GM23338 (cell line): ENCODE results near the gene MPP7. TPM values are rescaled to one million over a fixed set of nuclear protein-coding genes. Genes with fewer than 3 reads are reported as not detected.

Source experiments
- ATAC-seq: fragments of 200-7000 bp; cut with Tn5 transposase; 3 replicates; pipeline ENCODE4 v1.9.1; 2020
- DNase-seq: peaks from one replicate; pipeline ENCODE4 v3.0.0-alpha.2; 2015; ENCODE audit warnings: low spot score
- H2AFZ ChIP-seq: fragments of 200-600 bp; sonication (generic); 2 replicates; pipeline ENCODE4 v1.8.0; 2016; ENCODE audit warnings: antibody characterized with exemption, mild to moderate bottlenecking, moderate library complexity
- H3F3A ChIP-seq: fragments of 200-600 bp; sonication (generic); replicated peaks from 2 replicates; pipeline ENCODE4 v1.8.0; 2017; ENCODE audit warnings: antibody characterized with exemption, mixed run types, low read depth
- H3K27ac ChIP-seq: fragments of 200-600 bp; sonication (generic); 2 replicates; pipeline ENCODE4 v1.6.1; 2016; ENCODE audit warnings: low read depth
- H3K27me3 ChIP-seq: fragments of 200-600 bp; sonication (generic); 2 replicates; pipeline ENCODE4 v1.8.0; 2016; ENCODE audit warnings: mild to moderate bottlenecking, mixed run types, moderate library complexity; ENCODE audit not compliant: insufficient read depth
- H3K36me3 ChIP-seq: fragments of 200-600 bp; sonication (generic); 2 replicates; pipeline ENCODE4 v1.8.0; 2016; ENCODE audit warnings: mild to moderate bottlenecking; ENCODE audit not compliant: insufficient read depth
- H3K4me1 ChIP-seq: fragments of 200-600 bp; sonication (generic); 2 replicates; pipeline ENCODE4 v1.8.0; 2016; ENCODE audit warnings: mild to moderate bottlenecking, moderate library complexity; ENCODE audit not compliant: insufficient read depth
- H3K4me2 ChIP-seq: fragments of 200-600 bp; sonication (generic); 2 replicates; pipeline ENCODE4 v1.7.1; 2017; ENCODE audit warnings: mixed run types
- H3K4me3 ChIP-seq: fragments of 200-600 bp; sonication (generic); 2 replicates; pipeline ENCODE4 v1.6.1; 2016; ENCODE audit warnings: mixed run types
- H3K79me2 ChIP-seq: fragments of 200-600 bp; sonication (generic); replicated peaks from 2 replicates; pipeline ENCODE4 v1.8.0; 2017; ENCODE audit warnings: mild to moderate bottlenecking; ENCODE audit not compliant: insufficient read depth
- H3K9me2 ChIP-seq: fragments of 200-600 bp; sonication (generic); 2 replicates; pipeline ENCODE4 v1.8.0; 2017; ENCODE audit not compliant: insufficient read depth
- H4K20me1 ChIP-seq: fragments of 200-600 bp; sonication (generic); replicated peaks from 2 replicates; pipeline ENCODE4 v1.8.0; 2017; ENCODE audit warnings: mild to moderate bottlenecking; ENCODE audit not compliant: insufficient read depth
- H3K27ac Mint-ChIP-seq: 2 replicates; pipeline ENCODE4 v1.8.0; 2020; ENCODE audit warnings: inconsistent platforms, mild to moderate bottlenecking, moderate library complexity, mixed read lengths
- H3K27me3 Mint-ChIP-seq: 3 replicates; pipeline ENCODE4 v1.8.0; 2022; ENCODE audit warnings: low read depth, mild to moderate bottlenecking, moderate library complexity, mixed read lengths, inconsistent platforms; ENCODE audit not compliant: insufficient read depth, poor library complexity
- H3K36me3 Mint-ChIP-seq: 3 replicates; pipeline ENCODE4 v1.8.0; 2021; ENCODE audit warnings: low read depth, mild to moderate bottlenecking, inconsistent platforms, moderate library complexity, mixed read lengths
- H3K4me1 Mint-ChIP-seq: 3 replicates; pipeline ENCODE4 v1.8.0; 2020; ENCODE audit warnings: mild to moderate bottlenecking, inconsistent platforms, mixed read lengths
- H3K4me3 Mint-ChIP-seq: 3 replicates; pipeline ENCODE4 v1.8.0; 2021; ENCODE audit warnings: moderate library complexity, mild to moderate bottlenecking, inconsistent platforms, mixed read lengths
- H3K9me3 Mint-ChIP-seq: 3 replicates; pipeline ENCODE4 v1.8.0; 2020; ENCODE audit warnings: moderate library complexity, mild to moderate bottlenecking, inconsistent platforms, mixed read lengths
- CREB1 ChIP-seq: fragments of 250-450 bp; sonication (Bioruptor Pico); IDR thresholded peaks from 2 replicates; pipeline ENCODE4 v1.5.0; 2020; ENCODE audit warnings: low read depth, mild to moderate bottlenecking, moderate library complexity
- EZH2 ChIP-seq: fragments of 200-600 bp; sonication (generic); IDR thresholded peaks from one replicate; pipeline ENCODE4 v1.8.0; 2017; ENCODE audit warnings: antibody characterized with exemption, mild to moderate bottlenecking, low read depth; ENCODE audit not compliant: unreplicated experiment
- EZH2phosphoT487 ChIP-seq: fragments of 200-600 bp; sonication (generic); IDR thresholded peaks from one replicate; pipeline ENCODE4 v1.8.1; 2018; ENCODE audit warnings: antibody characterized with exemption; ENCODE audit not compliant: unreplicated experiment
- JUNB ChIP-seq: IDR thresholded peaks from one replicate; pipeline ENCODE4 v1.6.1; 2016; ENCODE audit warnings: antibody characterized with exemption; ENCODE audit not compliant: unreplicated experiment
- NANOG ChIP-seq: IDR thresholded peaks from 2 replicates; pipeline ENCODE4 v1.6.1; 2016; ENCODE audit warnings: antibody characterized with exemption, borderline replicate concordance
- ZNF114 ChIP-seq: fragments of 250-450 bp; sonication (Bioruptor Pico); IDR thresholded peaks from 2 replicates; pipeline ENCODE4 v1.5.0; 2020; ENCODE audit warnings: mild to moderate bottlenecking, moderate library complexity
- ZNF331 ChIP-seq: fragments of 250-450 bp; sonication (Bioruptor Pico); IDR thresholded peaks from 2 replicates; pipeline ENCODE4 v1.5.0; 2020; ENCODE audit warnings: low read depth, mild to moderate bottlenecking, moderate library complexity
- polyA plus RNA-seq: library from polyadenylated mRNA; unstranded; fragments of >200 nt; fragmentation: Nextera tagmentation; extraction: Ambion mirVana; gene quantifications from 2 replicates; pipeline ENCODE4 v1.2.1, GENCODE V29; 2016
- total RNA-seq: library from RNA; depleted of rRNA; stranded (reverse); fragments of >200 nt; shearing (Covaris generic); gene quantifications from 2 replicates; pipeline ENCODE4 v1.2.3, GENCODE V29; 2014
- TF ChIP-seq, protein P1 (sequence below), 2 experiments: fragments of 200-600 bp in 1 of 2; sonication (generic) in 1 of 2; conservative IDR thresholded peaks; 2 replicates each; pipeline versions ENCODE4 v1.5.1 to v1.6.1; 2016 to 2017; ENCODE audit warnings: antibody characterized with exemption in 2 of 2, low read depth in 2 of 2, mild to moderate bottlenecking in 2 of 2, moderate library complexity in 1 of 2

MPP7 gene
- total and polyA plus RNA-seq, 2 experiments from 2014 or later: 5.0 to 8.0 TPM

DNA sequence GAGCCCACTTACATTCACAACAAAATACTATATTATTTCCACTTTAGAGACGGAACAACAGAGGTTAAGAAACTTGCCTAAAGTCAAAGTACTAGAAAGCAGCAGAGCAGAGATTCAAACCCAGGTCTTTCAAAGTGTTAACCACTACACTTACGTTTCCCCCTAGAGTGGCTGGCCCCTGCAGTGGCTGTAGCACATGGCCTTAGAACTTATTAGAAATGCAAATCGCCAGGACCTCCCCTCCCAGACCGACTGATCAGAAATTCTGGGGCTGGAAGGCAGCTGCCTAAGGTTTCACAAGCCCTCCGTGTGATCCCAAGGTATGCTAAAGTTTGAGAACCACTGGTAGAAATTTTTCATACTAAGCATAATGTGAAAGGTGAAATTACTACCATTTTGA is 8.1 kb downstream of the MPP7 start:
- Mint-ChIP-seq H3K9me3 (no peaks in the 10 kb centered on the region), H3K4me1 (peaks cover 35% of the 10 kb centered on the region), H3K27me3 (peaks cover 2% of the 10 kb centered on the region), H3K36me3 (no peaks in the 10 kb centered on the region), H3K27ac (no peak overlapping the region), H3K4me3 (no peak overlapping the region)
- Histone ChIP-seq H3F3A (no peaks in the 10 kb centered on the region), H3K79me2 (no peaks in the 10 kb centered on the region; the same call in 1 of the 2 replicates), H3K4me1 (peaks cover 26% of the 10 kb centered on the region; the same call in 1 of the 2 replicates), H3K27ac (no peak overlapping the region), H2AFZ (no peak overlapping the region), H3K27me3 (no peaks in the 10 kb centered on the region), H3K36me3 (no peaks in the 10 kb centered on the region), H4K20me1 (no peaks in the 10 kb centered on the region), H3K4me2 (peak overlapping the region; percentile 21; the same call in 1 of the 2 replicates), H3K9me2 (no peaks in the 10 kb centered on the region), H3K4me3 (no peak overlapping the region)
- TF ChIP-seq EZH2 (no peak), ZNF331 (CRISPR knock-in tag) (no peak), CREB1 (CRISPR knock-in tag) (no peak), ZNF114 (CRISPR knock-in tag) (no peak), JUNB (no peak), NANOG (no peak)
- peak; percentile 74 for ATAC-seq
- peak; percentile 15 for DNase-seq

DNA sequence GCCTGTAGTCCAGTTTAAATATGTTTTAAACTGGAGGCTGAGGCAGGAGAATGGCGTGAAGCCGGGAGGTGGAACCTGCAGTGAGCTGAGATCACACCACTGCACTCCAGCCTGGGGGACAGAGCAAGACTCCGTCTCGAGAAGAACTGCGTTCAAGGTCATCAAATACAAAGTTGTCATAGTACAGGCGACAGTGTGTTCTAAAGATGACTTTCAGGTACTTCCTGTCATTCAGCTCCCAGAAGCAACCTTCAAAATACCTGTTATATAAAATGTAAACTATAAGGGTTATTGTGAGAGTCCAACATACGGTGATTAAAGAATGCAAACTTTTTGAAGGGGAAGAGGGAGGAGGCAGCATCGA is 8.7 kb downstream of the MPP7 start:
- Histone ChIP-seq H3K4me3 (no peak overlapping the region), H3K4me2 (no peak overlapping the region; the same call in 1 of the 2 replicates), H3K27ac (no peak overlapping the region), H2AFZ (0 out of 2 replicates have a peak overlapping the region, but pooled peaks have one; percentile 15), H3K27me3 (no peaks in the 10 kb centered on the region), H3K79me2 (no peaks in the 10 kb centered on the region; the same call in 1 of the 2 replicates), H3F3A (no peaks in the 10 kb centered on the region), H3K9me2 (no peaks in the 10 kb centered on the region), H3K36me3 (no peaks in the 10 kb centered on the region), H3K4me1 (peaks cover 26% of the 10 kb centered on the region; the same call in 1 of the 2 replicates), H4K20me1 (no peaks in the 10 kb centered on the region)
- DNase-seq (no peak), ATAC-seq (no peak; the same call in 2 of the 3 replicates)
- Mint-ChIP-seq H3K27me3 (peaks cover 2% of the 10 kb centered on the region), H3K27ac (no peak overlapping the region), H3K36me3 (no peaks in the 10 kb centered on the region), H3K4me3 (no peak overlapping the region), H3K4me1 (peaks cover 35% of the 10 kb centered on the region), H3K9me3 (no peaks in the 10 kb centered on the region)
- TF ChIP-seq NANOG: no peak
- TF ChIP-seq ZNF331 (CRISPR knock-in tag): no peak
- no peak for TF ChIP-seq EZH2phosphoT487

- Mint-ChIP-seq H3K9me3 (no peaks in the 10 kb centered on the region), H3K4me1 (peaks cover 35% of the 10 kb centered on the region), H3K27ac (no peak overlapping the region), H3K4me3 (peak overlapping the region; percentile 38; the same call in 2 of the 3 replicates), H3K36me3 (no peaks in the 10 kb centered on the region), H3K27me3 (peaks cover 2% of the 10 kb centered on the region)
- peak; percentile 78 for ATAC-seq
- no peaks in the 10 kb centered on the region for H3F3A ChIP-seq
- no peak overlapping the region for H3K4me3 ChIP-seq
- peak overlapping the region; percentile 19 for H3K4me2 ChIP-seq
- no peaks in the 10 kb centered on the region for H3K36me3 ChIP-seq
- H3K4me1 ChIP-seq: peaks cover 26% of the 10 kb centered on the region; the same call in 1 of the 2 replicates
- no peaks in the 10 kb centered on the region for H3K9me2 ChIP-seq
- TF ChIP-seq CREB1 (CRISPR knock-in tag): peak; percentile 21; the same call in 1 of the 2 replicates
- TF ChIP-seq, protein P1, sequence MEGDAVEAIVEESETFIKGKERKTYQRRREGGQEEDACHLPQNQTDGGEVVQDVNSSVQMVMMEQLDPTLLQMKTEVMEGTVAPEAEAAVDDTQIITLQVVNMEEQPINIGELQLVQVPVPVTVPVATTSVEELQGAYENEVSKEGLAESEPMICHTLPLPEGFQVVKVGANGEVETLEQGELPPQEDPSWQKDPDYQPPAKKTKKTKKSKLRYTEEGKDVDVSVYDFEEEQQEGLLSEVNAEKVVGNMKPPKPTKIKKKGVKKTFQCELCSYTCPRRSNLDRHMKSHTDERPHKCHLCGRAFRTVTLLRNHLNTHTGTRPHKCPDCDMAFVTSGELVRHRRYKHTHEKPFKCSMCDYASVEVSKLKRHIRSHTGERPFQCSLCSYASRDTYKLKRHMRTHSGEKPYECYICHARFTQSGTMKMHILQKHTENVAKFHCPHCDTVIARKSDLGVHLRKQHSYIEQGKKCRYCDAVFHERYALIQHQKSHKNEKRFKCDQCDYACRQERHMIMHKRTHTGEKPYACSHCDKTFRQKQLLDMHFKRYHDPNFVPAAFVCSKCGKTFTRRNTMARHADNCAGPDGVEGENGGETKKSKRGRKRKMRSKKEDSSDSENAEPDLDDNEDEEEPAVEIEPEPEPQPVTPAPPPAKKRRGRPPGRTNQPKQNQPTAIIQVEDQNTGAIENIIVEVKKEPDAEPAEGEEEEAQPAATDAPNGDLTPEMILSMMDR (conservative IDR thresholded peaks at IDR 0.05; ENCODE audit: low read depth in 2 of 2): no peak
- peak; percentile 44 for DNase-seq
- H3K27me3 ChIP-seq: no peaks in the 10 kb centered on the region
- H3K27ac ChIP-seq: no peak overlapping the region
- no peaks in the 10 kb centered on the region; the same call in 1 of the 2 replicates for H3K79me2 ChIP-seq
- 0 out of 2 replicates have a peak overlapping the region, but pooled peaks have one; percentile 15 for H2AFZ ChIP-seq
- H4K20me1 ChIP-seq: no peaks in the 10 kb centered on the region
Observed at GRCh38 chr10:28293236-28294168, 9.4 kb downstream of the MPP7 start.
